ENCODE results near the gene COPA.

Gene COPA

DNA sequence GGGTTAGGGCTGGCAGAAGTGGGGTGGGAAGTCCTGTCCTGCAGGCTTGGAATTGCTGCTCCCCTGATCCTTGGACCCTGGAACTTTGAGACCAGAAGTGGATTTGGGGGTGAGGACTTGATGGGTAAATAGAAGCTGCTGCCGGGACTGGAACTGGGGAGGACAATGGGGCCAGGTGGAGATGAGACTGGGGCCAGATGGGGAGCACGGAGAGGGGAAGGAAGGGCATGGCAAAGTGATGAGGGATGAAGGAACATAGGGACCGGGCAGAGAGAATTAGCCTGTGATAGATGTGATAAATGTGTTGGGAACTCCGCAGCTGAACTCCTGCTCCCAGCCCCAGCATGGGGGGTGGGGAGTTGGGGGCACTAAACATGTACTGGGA is 24.5 kb upstream of the COPA start:
- no peak for TF ChIP-seq GATA3 (IDR thresholded peaks at IDR 0.05; ENCODE audit: low read depth, low read length)
- TF ChIP-seq GATA2 (IDR thresholded peaks at IDR 0.05; ENCODE audit: low read depth, low read length): no peak

DNA sequence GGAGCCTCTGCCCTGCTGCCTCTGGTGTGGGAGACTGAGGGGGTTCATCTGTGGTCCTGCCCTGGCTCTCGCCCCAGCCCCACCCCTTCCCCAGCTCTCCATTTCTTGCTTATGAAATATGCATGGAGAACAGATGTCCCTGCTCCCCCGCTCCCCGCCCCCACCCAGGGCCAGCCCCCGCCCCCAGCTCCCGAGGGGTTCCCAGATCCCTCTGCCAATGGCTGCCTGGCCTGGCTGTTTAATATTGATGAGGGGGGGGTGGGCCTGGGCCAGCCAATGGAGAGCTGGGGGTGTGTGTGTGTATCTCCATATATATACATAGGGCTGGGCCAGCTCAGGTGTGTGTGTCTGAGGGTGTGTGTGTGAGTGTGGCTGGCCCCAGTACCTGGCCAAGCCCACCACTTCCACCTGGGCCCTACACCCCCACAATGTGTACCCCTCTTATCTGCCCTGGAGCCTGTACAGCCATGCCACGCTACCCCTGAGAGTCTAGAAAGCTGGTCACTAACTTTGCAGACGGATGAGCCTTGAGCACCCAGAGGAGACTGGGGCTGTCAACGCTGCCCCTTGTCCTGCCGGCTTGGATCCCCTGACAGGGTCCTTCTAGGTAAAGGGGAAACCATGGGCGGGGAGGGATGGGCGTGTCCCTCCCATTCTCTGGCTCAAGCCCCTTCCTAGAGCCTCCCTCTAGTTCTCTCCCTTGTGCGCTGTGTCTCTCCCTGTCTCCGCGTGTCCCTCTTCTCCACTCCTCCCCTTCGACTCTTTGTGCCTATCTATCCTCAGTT is 23.9 kb upstream of the COPA start, which contains the start of gene NHLH1:
Gene NHLH1 (plus strand): TSS at position 341 of the 785 bp plus-strand sequence. CDS start 3,661 bp downstream, outside the sequence.
- TF ChIP-seq GATA2 (IDR thresholded peaks at IDR 0.05; ENCODE audit: low read depth, low read length): no peak
- no peak for TF ChIP-seq GATA3 (IDR thresholded peaks at IDR 0.05; ENCODE audit: low read depth, low read length)

DNA sequence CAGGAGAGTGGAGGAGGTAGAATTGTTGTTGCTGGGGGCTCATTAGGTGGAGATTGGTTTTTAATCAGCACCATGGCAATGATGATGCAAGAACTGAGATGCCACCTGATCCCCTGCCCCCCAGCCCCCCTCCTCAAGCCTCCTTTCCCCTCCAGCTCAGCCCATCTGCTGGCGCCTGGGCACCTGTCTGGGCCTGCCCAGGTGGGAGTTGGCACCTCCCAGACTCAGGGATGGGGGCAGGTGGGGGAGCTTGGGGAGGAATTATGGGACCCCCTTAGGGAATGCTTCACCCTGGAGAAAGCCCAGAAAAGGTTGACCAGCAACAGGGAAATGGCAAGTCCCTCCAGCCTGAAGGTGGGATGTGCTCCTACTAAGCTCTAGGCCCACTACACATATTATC is 22.3 kb upstream of the COPA start:
- no peak for TF ChIP-seq GATA2 (IDR thresholded peaks at IDR 0.05; ENCODE audit: low read depth, low read length)
- no peak for TF ChIP-seq GATA3 (IDR thresholded peaks at IDR 0.05; ENCODE audit: low read depth, low read length)

DNA sequence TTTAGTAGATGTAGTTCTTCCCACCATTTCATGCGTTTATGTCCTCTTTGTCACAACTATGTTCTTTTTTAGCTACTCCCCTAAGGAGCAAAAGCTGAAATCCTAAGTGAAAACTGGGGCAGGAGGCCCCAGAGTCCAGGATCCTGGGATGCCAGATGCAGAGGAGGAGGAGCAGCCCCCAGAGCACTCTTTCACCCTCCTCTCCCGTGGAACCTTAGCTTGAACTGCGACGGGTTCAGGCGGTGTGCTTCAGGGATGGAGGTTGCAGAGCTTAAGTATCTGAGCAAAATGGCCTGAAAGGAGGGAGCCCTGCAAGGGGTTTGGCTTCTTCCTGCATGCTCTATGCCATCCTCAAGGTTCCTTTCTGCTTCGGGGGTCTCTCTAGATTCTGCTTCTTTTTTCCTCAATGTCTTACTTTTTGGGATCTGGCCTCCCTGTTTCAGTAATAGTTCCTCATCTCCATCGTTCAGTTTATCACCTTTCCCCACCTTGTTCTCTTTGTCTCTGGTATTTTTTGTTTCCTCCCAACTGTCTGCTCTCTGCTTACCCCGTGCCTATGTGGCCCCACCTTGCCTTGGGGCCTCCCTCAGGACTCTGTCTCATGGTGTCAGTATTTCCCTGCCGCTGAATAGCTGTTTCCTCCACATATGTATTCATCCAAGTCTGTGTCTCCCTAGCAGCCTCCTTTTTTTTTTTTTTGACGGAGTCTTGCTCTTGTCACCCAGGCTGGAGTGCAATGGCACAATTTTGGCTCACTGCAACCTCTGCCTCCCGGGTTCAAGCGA is 21.1 kb upstream of the COPA start:
- no peak for TF ChIP-seq GATA3 (IDR thresholded peaks at IDR 0.05; ENCODE audit: low read depth, low read length)
- no peak for TF ChIP-seq GATA2 (IDR thresholded peaks at IDR 0.05; ENCODE audit: low read depth, low read length)

GRCh38 chr1:160363010-160363409 is 20.0 kb upstream of the COPA start:
- no peak for TF ChIP-seq GATA2 (IDR thresholded peaks at IDR 0.05; ENCODE audit: low read depth, low read length)
- TF ChIP-seq GATA3 (IDR thresholded peaks at IDR 0.05; ENCODE audit: low read depth, low read length): no peak

DNA sequence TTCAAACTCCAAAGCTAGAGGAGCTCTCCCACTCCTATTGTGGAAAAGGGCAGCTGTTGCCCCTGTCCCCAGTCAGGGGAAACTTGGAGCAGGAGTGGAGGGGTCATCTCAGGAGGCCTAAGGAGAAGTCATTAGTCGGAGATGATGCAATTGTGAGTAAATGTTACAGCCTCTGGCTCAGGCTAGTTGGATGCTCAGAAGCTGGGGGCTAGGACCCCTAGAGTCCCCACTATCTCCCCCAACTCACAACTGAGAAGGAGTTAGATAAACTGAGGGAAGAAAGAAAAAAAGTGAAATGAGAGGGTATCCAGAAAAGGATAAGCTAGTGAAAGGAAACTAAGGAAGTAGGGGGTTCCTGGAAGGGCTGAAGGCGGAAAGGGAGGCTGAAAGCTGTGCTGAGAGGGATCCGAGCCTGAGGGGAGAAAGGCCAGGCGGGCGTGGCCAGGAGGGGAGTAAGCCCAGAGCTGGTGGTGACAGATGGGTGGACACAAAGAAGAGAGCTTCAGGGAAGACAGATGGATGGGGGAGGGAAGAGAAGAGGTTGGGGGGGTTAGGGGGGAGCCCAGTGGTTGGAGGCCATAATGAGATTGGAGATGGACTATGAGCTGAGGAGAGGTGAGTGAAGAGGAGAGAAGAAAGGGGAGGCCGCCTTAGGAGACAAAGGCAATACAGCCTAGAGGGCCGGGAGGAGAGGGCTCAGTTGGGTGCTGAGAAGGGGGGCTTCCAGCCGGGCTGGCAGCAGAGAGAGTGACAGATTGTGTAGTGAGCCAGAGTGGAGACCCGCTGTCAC is 19.3 kb upstream of the COPA start:
- TF ChIP-seq GATA3 (IDR thresholded peaks at IDR 0.05; ENCODE audit: low read depth, low read length) (no peak), GATA2 (IDR thresholded peaks at IDR 0.05; ENCODE audit: low read depth, low read length) (no peak)

DNA sequence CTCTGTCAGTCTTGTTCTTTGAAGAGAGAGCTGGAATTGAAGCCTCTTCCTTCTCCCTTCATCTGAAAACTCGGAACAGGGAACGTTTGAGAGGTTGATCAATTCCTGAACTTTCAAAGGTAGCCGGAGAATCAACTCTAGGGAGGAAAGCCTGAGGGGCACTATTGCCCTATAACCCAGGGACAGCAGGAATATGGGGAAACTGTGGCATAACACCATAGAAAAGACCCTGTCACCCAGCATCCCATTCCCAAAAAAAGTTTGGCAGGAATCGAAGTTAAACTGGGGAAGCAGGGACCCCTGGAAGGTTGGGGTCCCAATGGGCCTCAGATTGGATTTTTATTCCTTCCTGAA is 18.7 kb upstream of the COPA start:
- TF ChIP-seq GATA2 (IDR thresholded peaks at IDR 0.05; ENCODE audit: low read depth, low read length) (no peak), GATA3 (IDR thresholded peaks at IDR 0.05; ENCODE audit: low read depth, low read length) (no peak)

DNA sequence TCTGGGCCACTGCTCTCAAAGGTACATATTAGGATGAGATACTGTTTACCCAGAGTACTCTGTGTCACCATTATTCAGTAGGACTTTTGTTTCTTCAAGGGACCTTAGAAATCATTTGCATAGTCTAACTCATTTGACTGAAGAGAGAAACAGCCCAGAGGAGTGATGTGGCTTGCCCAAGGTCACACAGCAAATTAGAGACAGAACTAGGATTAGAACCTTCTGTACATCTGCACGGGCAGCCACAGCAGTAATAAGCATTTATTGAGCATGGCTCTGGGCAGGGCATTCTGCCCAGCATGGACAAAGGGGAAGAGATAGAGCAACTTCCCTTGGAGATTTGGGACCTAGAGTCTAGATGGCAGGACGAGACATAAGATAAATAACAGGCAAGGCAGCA is 18.1 kb upstream of the COPA start:
- no peak for TF ChIP-seq GATA3 (IDR thresholded peaks at IDR 0.05; ENCODE audit: low read depth, low read length)
- no peak for TF ChIP-seq GATA2 (IDR thresholded peaks at IDR 0.05; ENCODE audit: low read depth, low read length)

GRCh38 chr1:160360227-160360695 is 17.2 kb upstream of the COPA start:
- no peak for TF ChIP-seq GATA2 (IDR thresholded peaks at IDR 0.05; ENCODE audit: low read depth, low read length)
- TF ChIP-seq GATA3 (IDR thresholded peaks at IDR 0.05; ENCODE audit: low read depth, low read length): no peak

GRCh38 chr1:160359559-160360226 is 16.6 kb upstream of the COPA start:
- no peak for TF ChIP-seq GATA3 (IDR thresholded peaks at IDR 0.05; ENCODE audit: low read depth, low read length)
- no peak for TF ChIP-seq GATA2 (IDR thresholded peaks at IDR 0.05; ENCODE audit: low read depth, low read length)

DNA sequence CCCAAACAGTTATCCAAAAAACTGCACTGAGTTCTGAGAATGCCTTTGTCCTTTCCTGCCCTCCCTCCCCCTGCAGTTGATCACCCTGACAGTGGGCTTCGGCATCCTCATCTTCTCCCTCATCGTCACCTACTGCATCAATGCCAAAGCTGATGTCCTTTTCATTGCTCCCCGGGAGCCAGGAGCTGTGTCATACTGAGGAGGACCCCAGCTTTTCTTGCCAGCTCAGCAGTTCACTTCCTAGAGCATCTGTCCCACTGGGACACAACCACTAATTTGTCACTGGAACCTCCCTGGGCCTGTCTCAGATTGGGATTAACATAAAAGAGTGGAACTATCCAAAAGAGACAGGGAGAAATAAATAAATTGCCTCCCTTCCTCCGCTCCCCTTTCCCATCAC is 15.0 kb upstream of the COPA start:
- no peak for TF ChIP-seq GATA3 (IDR thresholded peaks at IDR 0.05; ENCODE audit: low read depth, low read length)
- TF ChIP-seq GATA2 (IDR thresholded peaks at IDR 0.05; ENCODE audit: low read depth, low read length): no peak

DNA sequence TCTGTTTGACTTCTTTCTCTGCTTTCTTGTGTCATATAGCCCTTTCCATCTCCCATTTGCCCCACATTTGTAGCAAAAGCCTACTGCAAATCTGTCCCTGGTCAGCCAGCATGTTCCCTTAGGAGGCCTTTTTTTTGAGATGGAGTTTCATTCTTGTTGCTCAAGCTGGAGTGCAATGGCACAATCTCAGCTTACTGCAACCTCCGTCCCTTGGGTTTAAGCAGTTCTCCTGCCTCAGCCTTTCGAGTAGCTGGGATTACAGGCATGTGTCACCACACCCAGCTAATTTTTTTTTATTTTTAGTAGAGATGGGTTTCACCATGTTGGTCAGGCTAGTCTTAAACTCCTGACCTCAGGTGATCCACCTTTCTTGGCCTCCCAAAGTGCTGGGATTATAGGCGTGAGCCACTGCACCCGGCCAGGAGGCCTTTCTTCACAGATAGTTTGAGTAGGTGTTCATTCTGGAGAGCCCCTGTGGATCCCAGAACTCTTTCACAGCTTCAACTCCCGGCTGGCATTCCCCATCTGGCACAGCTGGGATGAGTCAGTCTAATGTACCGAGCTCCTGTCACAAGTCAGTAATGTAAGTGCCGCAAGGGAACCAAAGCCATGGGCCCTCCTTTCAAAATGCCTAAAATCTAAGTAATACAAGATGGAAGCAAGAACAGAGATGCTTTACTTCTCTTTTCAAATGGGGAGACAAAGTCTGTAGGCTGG is 14.4 kb upstream of the COPA start:
- TF ChIP-seq GATA2 (IDR thresholded peaks at IDR 0.05; ENCODE audit: low read depth, low read length) (no peak), GATA3 (IDR thresholded peaks at IDR 0.05; ENCODE audit: low read depth, low read length) (no peak)

GRCh38 chr1:160354388-160354985 is 11.4 kb upstream of the COPA start:
- TF ChIP-seq GATA2 (IDR thresholded peaks at IDR 0.05; ENCODE audit: low read depth, low read length) (no peak), GATA3 (IDR thresholded peaks at IDR 0.05; ENCODE audit: low read depth, low read length) (no peak)

All from SH-SY5Y (cell line).